Measurements from ENCODE around the gene MAP2K2.

MAP2K2 gene

DNA sequence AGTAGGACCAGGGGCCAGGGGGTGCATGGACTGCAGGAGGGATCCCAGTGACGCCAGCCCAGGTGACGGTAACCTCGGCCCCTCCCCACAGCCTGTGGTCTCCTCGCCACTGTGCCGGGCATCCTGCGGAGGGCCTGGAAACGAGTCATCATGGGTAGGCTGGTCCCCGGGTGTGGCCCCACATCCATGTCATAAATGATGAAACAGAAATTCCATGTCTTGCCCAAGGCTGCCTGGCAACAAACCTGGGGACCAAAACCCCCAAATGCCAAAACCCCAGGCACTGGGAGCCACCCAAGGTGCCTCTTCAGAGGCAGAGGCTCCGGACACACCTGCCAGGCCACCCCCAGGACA, 20.9 kb downstream of the MAP2K2 start:
- H3K4me3 ChIP-seq (ENCODE audit: low read length), result no peak overlapping the region
- peak; percentile 26 for DNase-seq (ENCODE audit: low read depth)
- TF ChIP-seq, protein P1, sequence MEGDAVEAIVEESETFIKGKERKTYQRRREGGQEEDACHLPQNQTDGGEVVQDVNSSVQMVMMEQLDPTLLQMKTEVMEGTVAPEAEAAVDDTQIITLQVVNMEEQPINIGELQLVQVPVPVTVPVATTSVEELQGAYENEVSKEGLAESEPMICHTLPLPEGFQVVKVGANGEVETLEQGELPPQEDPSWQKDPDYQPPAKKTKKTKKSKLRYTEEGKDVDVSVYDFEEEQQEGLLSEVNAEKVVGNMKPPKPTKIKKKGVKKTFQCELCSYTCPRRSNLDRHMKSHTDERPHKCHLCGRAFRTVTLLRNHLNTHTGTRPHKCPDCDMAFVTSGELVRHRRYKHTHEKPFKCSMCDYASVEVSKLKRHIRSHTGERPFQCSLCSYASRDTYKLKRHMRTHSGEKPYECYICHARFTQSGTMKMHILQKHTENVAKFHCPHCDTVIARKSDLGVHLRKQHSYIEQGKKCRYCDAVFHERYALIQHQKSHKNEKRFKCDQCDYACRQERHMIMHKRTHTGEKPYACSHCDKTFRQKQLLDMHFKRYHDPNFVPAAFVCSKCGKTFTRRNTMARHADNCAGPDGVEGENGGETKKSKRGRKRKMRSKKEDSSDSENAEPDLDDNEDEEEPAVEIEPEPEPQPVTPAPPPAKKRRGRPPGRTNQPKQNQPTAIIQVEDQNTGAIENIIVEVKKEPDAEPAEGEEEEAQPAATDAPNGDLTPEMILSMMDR (conservative IDR thresholded peaks at IDR 0.05; ENCODE audit: low read length), result no peak

DNA sequence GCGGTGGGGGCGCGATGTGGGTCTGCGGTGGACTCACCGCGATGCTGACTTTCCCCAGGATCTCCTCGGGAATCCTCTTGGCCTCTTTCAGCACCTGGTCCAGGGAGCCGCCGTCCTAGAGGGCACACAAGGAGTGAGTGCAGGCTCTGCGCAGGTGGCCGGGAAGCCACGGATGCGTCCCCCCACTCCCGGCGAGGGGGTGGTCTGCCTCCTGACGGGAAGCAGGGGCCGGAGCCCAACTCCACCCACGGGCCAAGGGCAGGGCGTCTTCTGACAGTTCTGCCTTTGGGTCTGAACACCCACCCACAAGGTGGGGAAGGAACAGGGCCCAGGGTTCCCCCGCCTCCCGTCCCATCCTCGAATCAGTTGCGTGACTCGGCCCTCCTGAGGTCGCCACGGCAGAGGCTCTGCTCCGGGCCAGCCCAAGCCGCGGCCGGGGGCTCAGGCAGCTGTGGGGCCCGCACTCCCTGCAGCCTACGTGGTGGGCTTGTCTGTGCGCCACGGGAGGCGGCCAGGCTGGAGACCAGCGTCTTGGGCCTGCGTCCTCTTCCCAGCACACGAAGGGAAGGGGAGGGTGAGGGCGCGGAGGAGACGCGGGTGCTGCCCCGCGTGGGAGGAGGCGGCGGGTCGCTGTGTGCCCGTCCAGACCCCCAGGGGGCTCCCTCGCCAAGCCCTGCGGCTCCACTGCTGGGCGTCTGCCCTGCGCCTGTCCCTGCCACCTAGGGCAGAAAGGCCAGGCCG, 21.4 kb downstream of the MAP2K2 start:
- H3K4me3 ChIP-seq (ENCODE audit: low read length), result no peak overlapping the region
- TF ChIP-seq, protein P1 (conservative IDR thresholded peaks at IDR 0.05; ENCODE audit: low read length), result no peak
- no peak for DNase-seq (ENCODE audit: low read depth)

DNA sequence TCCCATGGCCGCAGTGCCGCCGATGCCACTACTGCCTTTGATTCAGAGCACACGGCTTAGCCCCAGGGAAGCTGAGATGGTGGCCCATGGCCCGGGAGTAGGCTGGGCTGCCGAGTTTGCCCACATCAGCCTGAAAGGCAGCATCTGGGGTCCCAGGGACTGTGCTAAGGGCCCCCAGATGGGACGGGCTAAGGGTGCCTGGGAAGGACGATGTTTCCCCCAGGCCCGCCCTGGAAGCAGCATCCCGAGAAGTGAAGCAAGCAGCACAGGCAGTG, 22.5 kb downstream of the MAP2K2 start:
- TF ChIP-seq, protein P1 (conservative IDR thresholded peaks at IDR 0.05; ENCODE audit: low read length), result no peak
- no peak for DNase-seq (ENCODE audit: low read depth)
- no peak overlapping the region for H3K4me3 ChIP-seq (ENCODE audit: low read length)

DNA sequence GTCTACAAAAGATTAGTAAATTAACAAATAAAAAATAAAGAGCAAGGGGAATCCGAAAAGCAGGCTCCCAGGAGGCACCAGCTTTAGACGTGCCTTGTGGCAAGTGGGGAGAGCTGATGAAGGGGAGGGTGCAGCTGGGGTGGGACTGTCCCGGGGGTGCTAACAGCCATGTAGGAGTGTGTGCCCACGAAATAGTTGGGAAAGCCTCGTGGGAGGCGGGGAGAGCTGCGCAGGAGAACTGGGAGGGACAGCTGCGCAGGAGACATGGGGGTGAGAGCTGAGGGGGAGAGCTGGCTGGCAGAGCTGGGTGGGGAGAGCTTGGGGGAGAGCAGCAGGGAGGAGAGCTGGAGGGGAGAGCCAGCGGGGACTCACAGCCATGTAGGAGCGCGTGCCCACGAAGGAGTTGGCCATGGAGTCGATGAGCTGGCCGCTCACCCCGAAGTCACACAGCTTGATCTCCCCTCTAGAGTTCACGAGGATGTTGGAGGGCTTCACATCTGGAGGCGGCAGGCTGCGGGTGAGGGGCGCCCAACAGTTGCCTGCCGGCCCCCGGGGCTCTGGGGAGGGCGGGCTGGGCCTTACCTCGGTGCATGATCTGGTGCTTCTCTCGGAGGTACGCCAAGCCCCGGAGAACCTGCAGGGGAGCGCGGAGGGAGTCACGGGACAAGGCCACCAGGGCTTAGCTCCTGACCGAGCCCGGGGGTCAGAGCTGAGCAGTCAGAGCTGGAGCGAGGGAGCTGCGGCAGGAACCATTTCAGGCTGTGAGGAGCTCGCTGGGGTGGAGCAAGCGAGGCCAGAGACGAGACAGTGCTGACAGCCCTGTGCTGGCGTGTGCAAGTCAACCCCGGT, 23.1 kb downstream of the MAP2K2 start:
- no peak for DNase-seq (ENCODE audit: low read depth)
- H3K4me3 ChIP-seq (ENCODE audit: low read length), result no peak overlapping the region
- TF ChIP-seq, protein P1 (conservative IDR thresholded peaks at IDR 0.05; ENCODE audit: low read length), result no peak

DNA sequence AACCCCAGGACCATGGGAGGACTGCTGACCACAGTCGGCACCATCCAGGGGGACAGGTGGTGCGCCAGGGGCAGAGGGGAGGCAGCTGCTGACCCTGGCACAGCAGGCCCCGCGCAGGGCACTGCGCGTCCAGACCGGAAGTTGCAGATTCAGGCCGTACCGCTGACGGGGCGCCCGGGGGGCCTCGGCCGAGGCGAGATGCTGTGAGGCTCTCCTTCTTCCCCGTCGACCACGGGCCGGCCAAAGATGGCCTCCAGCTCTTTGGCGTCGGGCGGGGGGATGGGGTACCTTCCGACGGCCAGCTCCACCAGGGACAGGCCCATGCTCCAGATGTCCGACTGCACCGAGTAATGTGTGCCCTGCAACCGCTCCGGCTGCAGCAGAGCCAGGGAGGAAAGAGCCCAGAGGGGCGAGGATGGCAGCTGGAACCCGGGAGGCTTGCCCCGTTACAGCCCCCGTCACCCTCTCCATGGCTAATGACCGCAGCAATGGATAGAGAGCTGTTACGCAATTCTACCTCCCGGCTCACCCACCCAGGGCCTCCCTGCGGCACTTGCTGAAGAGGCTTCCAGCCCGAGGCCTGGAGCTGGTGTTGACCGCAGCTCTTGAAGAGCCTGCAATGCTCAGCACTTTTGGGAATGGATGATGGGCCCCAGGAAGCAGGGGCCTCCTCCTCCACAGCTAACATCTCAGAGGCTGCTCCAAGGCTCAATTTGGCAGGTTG, 24.7 kb downstream of the MAP2K2 start:
- no peak overlapping the region for H3K4me3 ChIP-seq (ENCODE audit: low read length)
- TF ChIP-seq, protein P1 (conservative IDR thresholded peaks at IDR 0.05; ENCODE audit: low read length), result no peak
- no peak for DNase-seq (ENCODE audit: low read depth)

DNA sequence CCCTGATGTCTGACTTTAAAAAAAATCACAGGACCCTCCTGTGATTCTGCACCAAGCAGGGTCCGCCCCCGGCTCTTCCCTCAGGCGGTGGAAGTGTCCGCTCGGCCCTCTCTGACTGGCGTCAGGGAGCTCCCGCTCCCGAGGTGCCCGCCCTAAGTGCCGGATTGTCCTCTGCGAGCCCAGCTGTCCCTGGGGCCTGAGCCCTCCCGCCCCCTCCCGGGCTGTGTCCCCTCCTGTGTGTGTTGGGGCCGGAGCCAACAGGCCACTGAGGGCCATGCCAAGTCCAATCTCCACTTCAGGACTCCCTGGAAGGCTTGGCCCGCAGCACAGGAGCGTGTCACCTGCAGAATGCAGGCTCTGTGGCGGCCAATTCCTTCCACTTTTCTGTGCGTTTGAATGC, 25.4 kb downstream of the MAP2K2 start:
- TF ChIP-seq, protein P1 (conservative IDR thresholded peaks at IDR 0.05; ENCODE audit: low read length), result no peak
- DNase-seq (ENCODE audit: low read depth), result no peak
- no peak overlapping the region for H3K4me3 ChIP-seq (ENCODE audit: low read length)
